ENCODE data around the gene SCARB1. TPM values are rescaled to one million over a fixed set of nuclear protein-coding genes. Genes with fewer than 3 reads are reported as not detected.
A peak's percentile ranks its signal among the peaks of the same experiment; 100 is the strongest.

Gene SCARB1
- total and polyA plus RNA-seq, 9 of the 15 experiments (the other 6 are each of a cell fraction or from before 2014, with no cell fraction given): 0.56 to 157 (median 52.8) TPM

DNA sequence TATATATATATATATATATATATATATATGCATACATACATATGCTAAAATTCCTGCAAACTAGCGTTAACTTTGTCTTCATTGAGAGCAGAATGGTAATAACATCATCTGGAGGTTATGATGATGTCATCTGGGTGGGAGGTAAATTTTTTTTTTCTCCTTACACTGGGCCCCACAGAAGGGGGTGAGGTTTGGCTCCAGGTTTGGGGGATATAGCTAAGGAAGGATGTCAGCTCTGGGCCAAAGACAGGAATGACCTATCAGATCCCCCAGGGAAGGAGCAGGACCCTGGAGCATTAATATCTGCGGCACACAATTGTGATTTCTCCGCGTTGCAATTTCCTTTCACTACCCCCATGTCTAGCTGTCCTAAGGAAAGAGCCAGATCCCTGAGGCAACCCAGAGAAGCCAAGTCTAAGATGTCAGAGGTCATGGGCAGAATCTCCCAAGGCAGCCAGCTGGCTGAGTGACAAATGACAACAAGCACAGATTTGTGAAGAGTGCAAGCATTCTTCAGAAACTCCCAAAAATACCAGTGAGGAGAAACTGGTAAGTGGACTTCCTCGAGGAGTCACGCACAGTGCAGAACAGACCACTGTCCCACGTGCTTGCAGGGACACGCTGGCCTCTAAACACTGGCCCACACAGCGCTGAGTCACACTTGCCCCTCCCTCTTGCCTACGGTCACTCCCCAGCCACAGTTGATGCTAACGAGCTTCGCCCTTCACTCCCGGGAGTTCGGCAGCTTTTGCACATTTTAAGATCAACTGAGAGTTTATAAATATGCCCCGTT lies 40.8 kb upstream of the SCARB1 start (continued):
- TF ChIP-seq NCOA2 (IDR thresholded peaks at IDR 0.05; ENCODE audit: partially characterized antibody in 2 of 2) (no peak), PHF8 (IDR thresholded peaks at IDR 0.05; ENCODE audit: borderline replicate concordance, low read length) (peak; percentile 15; the same call in 1 of the 2 replicates), SMC3 (conservative IDR thresholded peaks at IDR 0.05; ENCODE audit: insufficient read depth, low read depth, low read length) (no peak), SRF (CRISPR knock-in tag; IDR thresholded peaks at IDR 0.05) (no peak), C11orf30 (IDR thresholded peaks at IDR 0.05; ENCODE audit: low read depth) (peak; percentile 91), ETV5 (CRISPR knock-in tag; IDR thresholded peaks at IDR 0.05; ENCODE audit: low read depth) (peak; percentile 92), RHOXF2B (CRISPR knock-in tag; conservative IDR thresholded peaks at IDR 0.05) (no peak), BRD4 (IDR thresholded peaks at IDR 0.05) (no peak; the same call in 1 of the 2 replicates), HNRNPK (IDR thresholded peaks at IDR 0.05; ENCODE audit: low read depth, low read length, poor library complexity, severe bottlenecking) (no peak), SIN3A (IDR thresholded peaks at IDR 0.05; ENCODE audit: borderline replicate concordance in 2 of 2, control insufficient read depth in 1 of 2, low read depth in 2 of 2, low read length in 2 of 2) (peak in 1 of 2 experiments; percentile 69; a peak in 2 of 4 replicates), ELF2 (CRISPR knock-in tag; IDR thresholded peaks at IDR 0.05) (no peak), FOXM1 (IDR thresholded peaks at IDR 0.05; ENCODE audit: low read depth) (no peak), FOXM1 (CRISPR knock-in tag; IDR thresholded peaks at IDR 0.05; ENCODE audit: low read depth) (no peak), FIP1L1 (IDR thresholded peaks at IDR 0.05; ENCODE audit: low read depth, low read length, poor library complexity, severe bottlenecking) (no peak), GABPB2 (CRISPR knock-in tag; conservative IDR thresholded peaks at IDR 0.05) (no peak), HDGF (IDR thresholded peaks at IDR 0.05) (no peak), JUND (IDR thresholded peaks at IDR 0.05; ENCODE audit: borderline replicate concordance, low read depth, low read length) (peak; percentile 98), JUND (tag; IDR thresholded peaks at IDR 0.05; ENCODE audit: borderline replicate concordance, low read depth, low read length) (peak; percentile 97), BRF1 (IDR thresholded peaks at IDR 0.05; ENCODE audit: borderline replicate concordance, extremely low read depth, insufficient read length) (no peak), IRF2 (CRISPR knock-in tag; IDR thresholded peaks at IDR 0.05) (no peak)
- TF ChIP-seq, protein P1, sequence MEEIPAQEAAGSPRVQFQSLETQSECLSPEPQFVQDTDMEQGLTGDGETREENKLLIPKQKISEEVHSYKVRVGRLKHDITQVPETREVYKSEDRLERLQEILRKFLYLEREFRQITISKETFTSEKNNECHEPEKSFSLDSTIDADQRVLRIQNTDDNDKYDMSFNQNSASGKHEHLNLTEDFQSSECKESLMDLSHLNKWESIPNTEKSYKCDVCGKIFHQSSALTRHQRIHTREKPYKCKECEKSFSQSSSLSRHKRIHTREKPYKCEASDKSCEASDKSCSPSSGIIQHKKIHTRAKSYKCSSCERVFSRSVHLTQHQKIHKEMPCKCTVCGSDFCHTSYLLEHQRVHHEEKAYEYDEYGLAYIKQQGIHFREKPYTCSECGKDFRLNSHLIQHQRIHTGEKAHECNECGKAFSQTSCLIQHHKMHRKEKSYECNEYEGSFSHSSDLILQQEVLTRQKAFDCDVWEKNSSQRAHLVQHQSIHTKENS (CRISPR knock-in tag; IDR thresholded peaks at IDR 0.05): no peak
- TF ChIP-seq, protein P2, sequence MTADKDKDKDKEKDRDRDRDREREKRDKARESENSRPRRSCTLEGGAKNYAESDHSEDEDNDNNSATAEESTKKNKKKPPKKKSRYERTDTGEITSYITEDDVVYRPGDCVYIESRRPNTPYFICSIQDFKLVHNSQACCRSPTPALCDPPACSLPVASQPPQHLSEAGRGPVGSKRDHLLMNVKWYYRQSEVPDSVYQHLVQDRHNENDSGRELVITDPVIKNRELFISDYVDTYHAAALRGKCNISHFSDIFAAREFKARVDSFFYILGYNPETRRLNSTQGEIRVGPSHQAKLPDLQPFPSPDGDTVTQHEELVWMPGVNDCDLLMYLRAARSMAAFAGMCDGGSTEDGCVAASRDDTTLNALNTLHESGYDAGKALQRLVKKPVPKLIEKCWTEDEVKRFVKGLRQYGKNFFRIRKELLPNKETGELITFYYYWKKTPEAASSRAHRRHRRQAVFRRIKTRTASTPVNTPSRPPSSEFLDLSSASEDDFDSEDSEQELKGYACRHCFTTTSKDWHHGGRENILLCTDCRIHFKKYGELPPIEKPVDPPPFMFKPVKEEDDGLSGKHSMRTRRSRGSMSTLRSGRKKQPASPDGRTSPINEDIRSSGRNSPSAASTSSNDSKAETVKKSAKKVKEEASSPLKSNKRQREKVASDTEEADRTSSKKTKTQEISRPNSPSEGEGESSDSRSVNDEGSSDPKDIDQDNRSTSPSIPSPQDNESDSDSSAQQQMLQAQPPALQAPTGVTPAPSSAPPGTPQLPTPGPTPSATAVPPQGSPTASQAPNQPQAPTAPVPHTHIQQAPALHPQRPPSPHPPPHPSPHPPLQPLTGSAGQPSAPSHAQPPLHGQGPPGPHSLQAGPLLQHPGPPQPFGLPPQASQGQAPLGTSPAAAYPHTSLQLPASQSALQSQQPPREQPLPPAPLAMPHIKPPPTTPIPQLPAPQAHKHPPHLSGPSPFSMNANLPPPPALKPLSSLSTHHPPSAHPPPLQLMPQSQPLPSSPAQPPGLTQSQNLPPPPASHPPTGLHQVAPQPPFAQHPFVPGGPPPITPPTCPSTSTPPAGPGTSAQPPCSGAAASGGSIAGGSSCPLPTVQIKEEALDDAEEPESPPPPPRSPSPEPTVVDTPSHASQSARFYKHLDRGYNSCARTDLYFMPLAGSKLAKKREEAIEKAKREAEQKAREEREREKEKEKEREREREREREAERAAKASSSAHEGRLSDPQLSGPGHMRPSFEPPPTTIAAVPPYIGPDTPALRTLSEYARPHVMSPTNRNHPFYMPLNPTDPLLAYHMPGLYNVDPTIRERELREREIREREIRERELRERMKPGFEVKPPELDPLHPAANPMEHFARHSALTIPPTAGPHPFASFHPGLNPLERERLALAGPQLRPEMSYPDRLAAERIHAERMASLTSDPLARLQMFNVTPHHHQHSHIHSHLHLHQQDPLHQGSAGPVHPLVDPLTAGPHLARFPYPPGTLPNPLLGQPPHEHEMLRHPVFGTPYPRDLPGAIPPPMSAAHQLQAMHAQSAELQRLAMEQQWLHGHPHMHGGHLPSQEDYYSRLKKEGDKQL (CRISPR knock-in tag; IDR thresholded peaks at IDR 0.05; ENCODE audit: borderline replicate concordance): no peak
